ENCODE results near the gene ZBTB12. TPM values are rescaled to one million over a fixed set of nuclear protein-coding genes. Genes with fewer than 3 reads are reported as not detected.

Gene ZBTB12
- total RNA-seq, 2 donors from 2014 or later, result 2.0 to 4.9 TPM

DNA sequence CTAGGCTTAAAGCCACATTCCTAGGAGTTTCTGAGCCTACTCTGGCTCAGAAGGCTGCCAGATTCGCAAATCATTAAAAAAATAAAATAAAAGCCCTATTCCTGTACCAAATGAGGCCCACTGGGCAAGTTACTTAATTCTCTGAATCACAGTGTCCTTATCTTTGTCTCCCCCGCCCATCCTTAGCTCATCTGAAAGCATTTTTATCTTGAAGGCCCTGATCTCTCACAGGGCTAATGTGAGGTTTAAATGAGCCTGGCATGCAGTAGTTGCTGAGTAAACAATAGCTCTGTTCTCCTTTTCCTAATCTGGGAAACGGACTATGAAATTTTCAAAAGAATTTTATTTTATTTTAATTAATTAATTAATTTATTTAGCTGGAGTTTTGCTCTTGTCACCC, 2.1 kb upstream of the ZBTB12 start:
- Histone ChIP-seq H3K4me3 (no peak overlapping the region), H3K27ac (no peak overlapping the region), H3K36me3 (no peaks in the 10 kb centered on the region), H3K4me1 (no peaks in the 10 kb centered on the region), H3K9ac (ENCODE audit: low read depth in 2 of 2, low read length in 2 of 2) (no peak overlapping the region), H3K9me3 (no peaks in the 10 kb centered on the region), H3K27me3 (no peaks in the 10 kb centered on the region)
- TF ChIP-seq, protein P1, sequence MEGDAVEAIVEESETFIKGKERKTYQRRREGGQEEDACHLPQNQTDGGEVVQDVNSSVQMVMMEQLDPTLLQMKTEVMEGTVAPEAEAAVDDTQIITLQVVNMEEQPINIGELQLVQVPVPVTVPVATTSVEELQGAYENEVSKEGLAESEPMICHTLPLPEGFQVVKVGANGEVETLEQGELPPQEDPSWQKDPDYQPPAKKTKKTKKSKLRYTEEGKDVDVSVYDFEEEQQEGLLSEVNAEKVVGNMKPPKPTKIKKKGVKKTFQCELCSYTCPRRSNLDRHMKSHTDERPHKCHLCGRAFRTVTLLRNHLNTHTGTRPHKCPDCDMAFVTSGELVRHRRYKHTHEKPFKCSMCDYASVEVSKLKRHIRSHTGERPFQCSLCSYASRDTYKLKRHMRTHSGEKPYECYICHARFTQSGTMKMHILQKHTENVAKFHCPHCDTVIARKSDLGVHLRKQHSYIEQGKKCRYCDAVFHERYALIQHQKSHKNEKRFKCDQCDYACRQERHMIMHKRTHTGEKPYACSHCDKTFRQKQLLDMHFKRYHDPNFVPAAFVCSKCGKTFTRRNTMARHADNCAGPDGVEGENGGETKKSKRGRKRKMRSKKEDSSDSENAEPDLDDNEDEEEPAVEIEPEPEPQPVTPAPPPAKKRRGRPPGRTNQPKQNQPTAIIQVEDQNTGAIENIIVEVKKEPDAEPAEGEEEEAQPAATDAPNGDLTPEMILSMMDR (IDR thresholded peaks at IDR 0.05), result no peak
- no peak for DNase-seq
- intact Hi-C loops (cut with DNase I), result loop anchor here (5.0 kb wide), 1 partner anchor 48 kb away; no protein-coding TSS in a partner anchor

DNA sequence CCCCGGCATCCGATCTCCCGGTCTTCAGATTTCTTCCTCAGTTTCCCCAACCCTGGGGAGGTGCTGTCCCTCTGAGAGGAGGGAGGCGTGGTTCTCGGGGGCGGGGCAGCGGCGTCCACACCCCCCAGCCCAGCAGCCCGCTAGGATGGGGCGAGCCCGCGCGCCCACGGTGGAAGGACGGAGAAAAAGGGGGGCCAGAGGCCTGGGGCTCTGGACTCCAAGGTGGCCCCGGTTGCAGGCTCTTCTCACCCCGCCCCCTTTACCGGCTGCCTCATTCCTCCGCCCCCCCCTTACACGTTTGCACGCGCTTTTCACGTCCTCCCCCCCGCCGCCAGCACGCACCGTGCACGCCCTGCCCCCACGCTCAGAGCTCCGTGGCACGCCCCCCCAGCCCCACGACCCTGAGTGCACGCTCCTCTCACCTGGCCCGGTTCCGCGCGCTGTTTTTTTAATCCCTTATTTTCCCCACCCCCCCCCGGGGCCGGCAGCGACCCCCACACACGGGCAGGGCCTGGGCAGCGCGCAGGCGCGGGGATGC, 402 bp downstream of the ZBTB12 start:
- Histone ChIP-seq H3K4me3 (peak overlapping the region; percentile 50), H3K4me1 (no peaks in the 10 kb centered on the region), H3K9me3 (no peaks in the 10 kb centered on the region), H3K9ac (ENCODE audit: low read depth in 2 of 2, low read length in 2 of 2) (peak overlapping the region; percentile 72 to 85), H3K36me3 (no peaks in the 10 kb centered on the region), H3K27me3 (no peaks in the 10 kb centered on the region), H3K27ac (peak overlapping the region; percentile 82)
- peak; percentile 72 for DNase-seq
- intact Hi-C loops (cut with DNase I), result loop anchor here (5.0 kb wide), 1 partner anchor 51 kb away; no protein-coding TSS in a partner anchor
- TF ChIP-seq, protein P1 (IDR thresholded peaks at IDR 0.05), result no peak

DNA sequence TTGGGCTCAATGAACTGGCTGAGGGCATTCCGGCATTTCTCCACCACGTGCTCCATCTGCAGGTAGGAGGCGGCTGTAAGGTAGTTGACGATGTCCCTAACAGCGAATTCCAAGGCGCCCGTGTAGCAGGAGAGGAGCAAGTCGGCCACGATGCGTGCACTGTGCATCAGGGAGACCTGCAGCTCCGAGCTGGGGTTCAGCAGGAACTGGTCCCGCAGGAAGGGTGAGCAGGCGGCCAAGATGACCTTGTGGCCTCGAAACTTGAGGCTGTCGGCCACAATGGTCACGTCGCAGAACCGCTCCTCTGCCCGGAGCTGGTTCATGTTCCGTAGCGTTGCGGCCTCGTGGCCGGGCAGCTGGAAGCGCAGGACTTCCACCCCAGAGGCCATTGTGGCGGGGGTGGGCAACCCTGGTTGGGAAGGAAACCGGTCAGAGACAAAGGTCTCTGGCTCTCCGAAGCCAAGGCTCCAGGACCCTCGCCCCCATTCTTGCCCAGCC, 920 bp downstream of the ZBTB12 start:
- no peaks in the 10 kb centered on the region for H3K36me3 ChIP-seq
- peak; percentile 47 for DNase-seq
- H3K4me1 ChIP-seq, result no peaks in the 10 kb centered on the region
- H3K9me3 ChIP-seq, result no peaks in the 10 kb centered on the region
- intact Hi-C loops (cut with DNase I), result loop anchor here (5.0 kb wide), 1 partner anchor 51 kb away; no protein-coding TSS in a partner anchor
- H3K27me3 ChIP-seq, result no peaks in the 10 kb centered on the region
- peak overlapping the region; percentile 47 to 85 for H3K9ac ChIP-seq (ENCODE audit: low read depth in 2 of 2, low read length in 2 of 2)
- peak overlapping the region; percentile 82 for H3K27ac ChIP-seq
- TF ChIP-seq, protein P1 (IDR thresholded peaks at IDR 0.05), result no peak
- peak overlapping the region; percentile 50 for H3K4me3 ChIP-seq

DNA sequence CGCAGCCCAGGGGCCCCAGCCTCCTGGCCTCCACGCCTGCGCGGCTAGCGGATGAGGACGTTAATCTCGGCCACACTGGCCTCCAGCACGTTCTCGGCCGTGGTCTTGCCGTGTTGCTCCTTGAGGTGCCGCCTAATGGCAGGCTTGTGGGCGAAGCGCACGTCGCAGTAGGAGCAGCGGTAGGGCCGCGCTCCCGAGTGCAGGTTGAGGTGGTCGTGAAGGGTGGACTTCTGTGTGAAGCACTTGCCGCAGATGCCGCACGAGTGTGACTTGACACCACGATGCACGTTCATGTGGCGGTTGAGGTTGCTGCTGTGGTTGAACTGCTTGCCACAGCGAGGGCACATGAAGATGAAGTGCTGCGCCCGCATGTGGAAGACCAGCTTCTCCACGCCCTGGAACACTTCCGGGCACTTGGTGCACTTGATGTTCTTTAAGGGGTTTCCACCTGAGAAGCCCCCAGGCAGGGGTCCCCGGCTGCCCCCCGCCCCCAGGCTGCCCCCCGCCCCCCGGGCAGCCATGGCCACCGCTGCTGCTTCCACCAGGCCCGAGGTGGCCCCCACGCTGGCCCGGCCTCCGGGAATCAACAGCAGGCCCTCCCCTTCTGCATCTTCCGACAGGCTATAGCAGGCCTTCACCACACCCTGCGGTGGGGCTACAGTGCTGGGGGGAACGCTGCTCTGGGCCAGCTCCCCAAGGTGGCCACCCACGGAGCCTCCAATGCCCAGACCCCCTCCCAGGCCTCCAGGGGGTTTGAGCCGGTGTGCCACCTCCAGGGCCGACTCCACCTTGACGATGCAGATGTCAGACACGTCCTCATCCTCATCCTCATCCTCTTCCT, 1.8 kb downstream of the ZBTB12 start:
- no peak for DNase-seq
- Histone ChIP-seq H3K4me1 (no peaks in the 10 kb centered on the region), H3K36me3 (no peaks in the 10 kb centered on the region), H3K27me3 (no peaks in the 10 kb centered on the region), H3K9ac (ENCODE audit: low read depth in 2 of 2, low read length in 2 of 2) (no peak overlapping the region), H3K27ac (no peak overlapping the region), H3K9me3 (no peaks in the 10 kb centered on the region), H3K4me3 (no peak overlapping the region)
- TF ChIP-seq, protein P1 (IDR thresholded peaks at IDR 0.05), result no peak
- intact Hi-C loops (cut with DNase I), result loop anchor here (5.0 kb wide), 1 partner anchor 52 kb away; no protein-coding TSS in a partner anchor

DNA sequence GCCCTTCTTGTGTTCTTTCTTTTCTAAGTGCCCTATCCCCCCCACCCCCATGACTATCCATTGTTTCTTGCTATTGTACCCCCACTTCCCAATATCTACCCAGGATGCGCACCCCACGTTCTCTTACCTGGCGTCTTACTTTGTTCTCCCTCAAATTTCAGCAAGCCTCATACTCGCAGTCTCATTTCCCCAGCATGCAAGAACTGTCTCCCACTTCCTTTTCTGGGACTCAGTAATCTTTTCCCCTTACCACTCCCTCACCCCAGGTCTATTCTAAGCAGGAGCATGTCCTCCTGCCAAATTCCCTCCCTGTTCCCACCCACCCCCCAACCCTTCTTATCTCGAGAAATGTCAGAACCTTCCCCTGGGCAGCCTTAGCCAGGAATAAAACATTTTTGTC, 2.7 kb downstream of the ZBTB12 start:
- TF ChIP-seq, protein P1 (IDR thresholded peaks at IDR 0.05), result no peak

More for the DNA sequence above, 2.7 kb downstream of the ZBTB12 start:
- H3K9me3 ChIP-seq, result no peaks in the 10 kb centered on the region
- H3K27ac ChIP-seq, result no peak overlapping the region
- H3K4me3 ChIP-seq, result no peak overlapping the region
- intact Hi-C loops (cut with DNase I), result no loop called here
- no peaks in the 10 kb centered on the region for H3K27me3 ChIP-seq
- no peak for DNase-seq
- H3K36me3 ChIP-seq, result no peaks in the 10 kb centered on the region
- H3K9ac ChIP-seq (ENCODE audit: low read depth in 2 of 2, low read length in 2 of 2), result no peak overlapping the region
- no peaks in the 10 kb centered on the region for H3K4me1 ChIP-seq

All from colonic mucosa (tissue), 4 donors.